ENCODE measurements around the gene RMDN2.

The RMDN2 gene, protein sequence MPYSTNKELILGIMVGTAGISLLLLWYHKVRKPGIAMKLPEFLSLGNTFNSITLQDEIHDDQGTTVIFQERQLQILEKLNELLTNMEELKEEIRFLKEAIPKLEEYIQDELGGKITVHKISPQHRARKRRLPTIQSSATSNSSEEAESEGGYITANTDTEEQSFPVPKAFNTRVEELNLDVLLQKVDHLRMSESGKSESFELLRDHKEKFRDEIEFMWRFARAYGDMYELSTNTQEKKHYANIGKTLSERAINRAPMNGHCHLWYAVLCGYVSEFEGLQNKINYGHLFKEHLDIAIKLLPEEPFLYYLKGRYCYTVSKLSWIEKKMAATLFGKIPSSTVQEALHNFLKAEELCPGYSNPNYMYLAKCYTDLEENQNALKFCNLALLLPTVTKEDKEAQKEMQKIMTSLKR

DNA sequence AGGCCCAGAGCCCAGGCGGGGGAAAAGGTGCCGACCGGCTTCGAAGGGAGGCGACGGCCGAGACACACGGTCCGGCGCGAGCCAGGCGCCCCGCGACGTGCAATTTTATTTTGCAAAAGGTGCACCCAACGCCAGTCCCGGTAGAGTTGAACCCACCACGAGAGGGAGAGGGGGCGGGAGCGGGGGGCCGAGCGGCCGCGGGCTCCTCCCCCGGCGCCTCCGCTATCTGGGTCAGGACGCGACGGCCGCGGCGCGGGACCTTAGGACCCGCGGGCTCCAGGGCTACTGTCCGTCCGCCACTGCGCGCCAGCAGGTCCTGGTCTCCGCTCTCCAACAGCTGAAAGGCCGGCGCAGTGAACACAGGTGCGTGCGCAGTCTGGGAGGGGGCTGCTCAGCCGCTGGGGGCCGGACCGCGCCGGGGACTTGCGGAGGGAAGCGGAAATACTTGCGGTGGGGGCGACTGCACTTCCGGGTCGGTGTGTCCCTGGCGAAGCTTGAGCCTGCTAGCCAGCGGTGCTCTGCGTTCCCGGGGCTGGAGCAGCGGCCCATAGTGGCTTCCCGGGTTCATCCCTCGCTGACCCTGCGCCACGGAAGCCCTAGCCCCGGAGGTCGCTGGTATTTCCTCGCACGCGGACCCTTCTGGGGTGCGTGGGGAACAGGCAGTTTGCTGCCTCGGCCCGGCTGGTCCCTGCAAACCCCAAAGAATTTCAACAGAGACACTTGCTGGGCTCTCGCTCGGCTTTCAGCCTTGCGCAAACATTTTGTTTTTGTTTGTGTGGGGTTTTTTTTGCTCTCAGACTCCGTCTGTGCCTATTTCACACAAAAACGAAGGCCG, at the start of gene RMDN2:
Gene RMDN2 (plus strand): TSS at position 225 of the 835 bp plus-strand sequence. CDS start 3,991 bp downstream, outside the sequence.
- H3K4me1 Mint-ChIP-seq: peaks cover 4% of the 10 kb centered on the region
- H3K27me3 Mint-ChIP-seq (ENCODE audit: low read depth): no peaks in the 10 kb centered on the region
- H3K27ac Mint-ChIP-seq: peak within 1 kb of the TSS; percentile 91 to 98 (median 96)
- TF ChIP-seq, protein P1, sequence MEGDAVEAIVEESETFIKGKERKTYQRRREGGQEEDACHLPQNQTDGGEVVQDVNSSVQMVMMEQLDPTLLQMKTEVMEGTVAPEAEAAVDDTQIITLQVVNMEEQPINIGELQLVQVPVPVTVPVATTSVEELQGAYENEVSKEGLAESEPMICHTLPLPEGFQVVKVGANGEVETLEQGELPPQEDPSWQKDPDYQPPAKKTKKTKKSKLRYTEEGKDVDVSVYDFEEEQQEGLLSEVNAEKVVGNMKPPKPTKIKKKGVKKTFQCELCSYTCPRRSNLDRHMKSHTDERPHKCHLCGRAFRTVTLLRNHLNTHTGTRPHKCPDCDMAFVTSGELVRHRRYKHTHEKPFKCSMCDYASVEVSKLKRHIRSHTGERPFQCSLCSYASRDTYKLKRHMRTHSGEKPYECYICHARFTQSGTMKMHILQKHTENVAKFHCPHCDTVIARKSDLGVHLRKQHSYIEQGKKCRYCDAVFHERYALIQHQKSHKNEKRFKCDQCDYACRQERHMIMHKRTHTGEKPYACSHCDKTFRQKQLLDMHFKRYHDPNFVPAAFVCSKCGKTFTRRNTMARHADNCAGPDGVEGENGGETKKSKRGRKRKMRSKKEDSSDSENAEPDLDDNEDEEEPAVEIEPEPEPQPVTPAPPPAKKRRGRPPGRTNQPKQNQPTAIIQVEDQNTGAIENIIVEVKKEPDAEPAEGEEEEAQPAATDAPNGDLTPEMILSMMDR (IDR thresholded peaks at IDR 0.05; ENCODE audit: unreplicated experiment in 3 of 3): no peak
- H3K9me3 Mint-ChIP-seq: no peaks in the 10 kb centered on the region
- H3K4me3 Mint-ChIP-seq: peak within 1 kb of the TSS; percentile 89 to 96 (median 93)
- peaks cover 6% of the 10 kb centered on the region for H3K36me3 Mint-ChIP-seq (ENCODE audit: low read depth)

DNA sequence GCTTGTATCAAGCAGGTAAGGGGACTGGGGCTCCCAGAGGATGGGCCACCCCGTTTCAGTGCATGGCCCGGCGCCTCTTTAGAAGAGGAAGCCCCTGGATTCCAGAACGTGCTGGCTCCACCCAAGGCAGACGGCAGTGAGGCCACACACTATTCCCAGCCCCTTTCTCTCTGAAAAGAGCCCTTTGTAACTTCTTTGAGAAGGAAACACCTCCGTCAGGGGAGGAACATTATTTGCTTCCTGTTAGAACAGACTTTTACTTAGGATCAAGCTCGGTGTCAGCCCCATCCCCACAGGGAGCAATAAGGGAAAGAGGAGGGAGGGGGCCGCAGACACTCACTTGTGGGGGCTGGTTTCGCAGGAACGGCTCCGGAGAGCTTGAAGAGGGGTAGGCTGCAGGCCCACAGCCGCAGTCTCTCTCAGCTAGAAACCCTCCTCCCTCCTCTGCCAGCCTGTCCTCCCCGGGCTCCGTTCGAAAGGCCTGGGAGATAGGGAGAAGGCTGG, 49.6 kb upstream of the RMDN2 start:
- H3K4me3 Mint-ChIP-seq: peak overlapping the region in 1 of 3 experiments; percentile 18
- TF ChIP-seq, protein P1 (IDR thresholded peaks at IDR 0.05; ENCODE audit: unreplicated experiment in 3 of 3): no peak
- H3K4me1 Mint-ChIP-seq: peaks cover 49% of the 10 kb centered on the region
- peak overlapping the region in 2 of 3 experiments; percentile 7 to 71 for H3K27ac Mint-ChIP-seq
- peaks cover 39% of the 10 kb centered on the region for H3K27me3 Mint-ChIP-seq (ENCODE audit: low read depth)
- H3K36me3 Mint-ChIP-seq (ENCODE audit: low read depth): no peaks in the 10 kb centered on the region
- H3K9me3 Mint-ChIP-seq: no peaks in the 10 kb centered on the region

DNA sequence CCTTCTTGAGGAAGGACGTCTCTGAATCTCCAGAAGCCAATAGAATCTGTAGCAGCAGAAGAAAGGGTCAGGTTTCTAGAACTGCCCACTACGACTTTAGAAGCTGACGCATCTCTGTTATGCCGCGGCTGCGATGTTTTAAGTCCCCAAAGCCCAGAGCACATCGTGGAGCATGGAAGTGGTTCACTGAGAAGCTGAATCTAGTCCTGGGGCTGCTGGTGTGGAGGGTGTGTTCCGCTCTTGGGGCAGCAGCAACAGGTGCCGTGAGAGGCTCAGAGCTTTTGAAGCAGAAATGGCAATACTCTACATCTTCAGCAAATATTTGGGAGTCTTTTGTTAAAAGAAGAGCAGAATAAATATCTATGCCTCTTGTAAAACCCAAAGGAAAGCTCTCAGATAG, 48.9 kb upstream of the RMDN2 start:
- Mint-ChIP-seq H3K9me3 (no peaks in the 10 kb centered on the region), H3K27me3 (ENCODE audit: low read depth) (peaks cover 38% of the 10 kb centered on the region)
- TF ChIP-seq, protein P1 (IDR thresholded peaks at IDR 0.05; ENCODE audit: unreplicated experiment in 3 of 3): no peak

DNA sequence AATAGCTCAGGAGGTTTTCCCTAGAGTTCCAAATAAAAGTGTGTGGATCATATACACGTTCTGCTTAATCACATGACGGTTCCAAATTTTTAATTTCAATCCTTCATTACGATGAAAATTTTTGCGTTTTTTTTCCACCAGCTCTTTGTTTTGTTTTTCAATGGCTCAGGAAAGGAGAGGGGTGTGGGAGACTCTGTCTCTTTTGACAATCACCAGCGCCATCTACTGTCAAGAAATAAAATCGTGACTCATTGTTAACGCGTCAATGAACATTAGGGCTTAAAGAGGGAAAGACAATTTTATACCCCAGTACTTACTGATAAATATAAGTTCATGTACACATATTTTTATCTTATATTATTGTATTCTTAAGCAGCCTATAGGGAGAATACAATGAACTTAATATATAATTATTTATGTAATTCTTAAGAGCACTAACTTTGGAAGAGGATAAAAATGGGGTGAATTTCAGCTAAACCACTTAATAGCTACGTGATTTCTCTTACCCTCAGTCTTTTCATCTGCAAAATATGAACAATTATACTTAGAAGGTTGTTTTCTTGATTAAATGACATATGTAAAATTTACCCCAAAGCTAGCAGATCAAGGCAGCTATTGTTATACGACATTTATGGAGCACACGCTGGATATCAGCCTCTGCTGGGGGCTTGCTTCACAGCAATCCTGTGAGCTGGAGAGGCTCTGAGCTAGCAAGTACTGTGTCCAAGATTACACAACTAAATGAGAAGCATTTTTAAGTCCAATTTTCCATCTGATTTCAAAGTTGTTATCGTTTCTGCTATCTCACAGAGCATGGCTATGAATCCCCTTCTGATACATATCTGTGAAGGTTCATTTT, 47.4 kb upstream of the RMDN2 start:
- peak overlapping the region in 2 of 3 experiments; percentile 3 to 8 for H3K4me3 Mint-ChIP-seq
- peaks cover 28% of the 10 kb centered on the region for H3K4me1 Mint-ChIP-seq
- H3K27ac Mint-ChIP-seq: peak overlapping the region in 1 of 3 experiments; percentile 41
- TF ChIP-seq, protein P1 (IDR thresholded peaks at IDR 0.05; ENCODE audit: unreplicated experiment in 3 of 3): peak; percentile 71 to 87 (median 85)
- no peaks in the 10 kb centered on the region for H3K9me3 Mint-ChIP-seq
- H3K27me3 Mint-ChIP-seq (ENCODE audit: low read depth): peaks cover 40% of the 10 kb centered on the region
- no peaks in the 10 kb centered on the region for H3K36me3 Mint-ChIP-seq (ENCODE audit: low read depth)

More for the DNA sequence above, 48.9 kb upstream of the RMDN2 start:
- Mint-ChIP-seq H3K4me3 (no peak overlapping the region), H3K4me1 (peaks cover 42% of the 10 kb centered on the region), H3K36me3 (ENCODE audit: low read depth) (no peaks in the 10 kb centered on the region), H3K27ac (no peak overlapping the region)

DNA sequence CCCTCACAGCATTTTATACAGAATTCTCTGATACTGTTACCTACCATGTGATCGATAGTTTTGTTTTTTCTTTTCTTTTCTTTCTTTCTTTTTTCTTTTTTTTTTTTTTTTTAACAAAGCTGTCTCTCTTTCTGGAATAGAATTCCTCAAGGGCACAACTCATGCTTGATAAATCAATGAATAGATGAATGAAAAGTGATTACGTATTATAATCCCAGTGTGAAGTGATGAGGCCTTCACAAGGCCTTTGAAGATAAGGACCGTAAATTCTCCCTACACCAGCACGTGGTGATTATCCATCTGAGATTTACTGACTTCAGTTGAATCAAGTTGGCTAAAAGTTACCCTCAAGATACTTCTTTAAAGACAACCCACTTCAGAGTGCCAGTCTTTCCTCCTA, 46.6 kb upstream of the RMDN2 start:
- Mint-ChIP-seq H3K4me1 (peaks cover 25% of the 10 kb centered on the region), H3K36me3 (ENCODE audit: low read depth) (no peaks in the 10 kb centered on the region), H3K9me3 (no peaks in the 10 kb centered on the region), H3K4me3 (no peak overlapping the region), H3K27ac (no peak overlapping the region), H3K27me3 (ENCODE audit: low read depth) (peaks cover 36% of the 10 kb centered on the region)
- TF ChIP-seq, protein P1 (IDR thresholded peaks at IDR 0.05; ENCODE audit: unreplicated experiment in 3 of 3): no peak

All from nephron (organoid).